HG03460 (cell line): ENCODE data around the gene FSCN2.

Experiments
- ATAC-seq: cut with Tn5 transposase; IDR thresholded peaks from one replicate; pipeline ENCODE4 v1.9.1; 2021; ENCODE audit not compliant: unreplicated experiment

The FSCN2 gene

GRCh38 chr17:81511804-81512561, 16.2 kb upstream of the FSCN2 start:
- no peak for ATAC-seq

DNA sequence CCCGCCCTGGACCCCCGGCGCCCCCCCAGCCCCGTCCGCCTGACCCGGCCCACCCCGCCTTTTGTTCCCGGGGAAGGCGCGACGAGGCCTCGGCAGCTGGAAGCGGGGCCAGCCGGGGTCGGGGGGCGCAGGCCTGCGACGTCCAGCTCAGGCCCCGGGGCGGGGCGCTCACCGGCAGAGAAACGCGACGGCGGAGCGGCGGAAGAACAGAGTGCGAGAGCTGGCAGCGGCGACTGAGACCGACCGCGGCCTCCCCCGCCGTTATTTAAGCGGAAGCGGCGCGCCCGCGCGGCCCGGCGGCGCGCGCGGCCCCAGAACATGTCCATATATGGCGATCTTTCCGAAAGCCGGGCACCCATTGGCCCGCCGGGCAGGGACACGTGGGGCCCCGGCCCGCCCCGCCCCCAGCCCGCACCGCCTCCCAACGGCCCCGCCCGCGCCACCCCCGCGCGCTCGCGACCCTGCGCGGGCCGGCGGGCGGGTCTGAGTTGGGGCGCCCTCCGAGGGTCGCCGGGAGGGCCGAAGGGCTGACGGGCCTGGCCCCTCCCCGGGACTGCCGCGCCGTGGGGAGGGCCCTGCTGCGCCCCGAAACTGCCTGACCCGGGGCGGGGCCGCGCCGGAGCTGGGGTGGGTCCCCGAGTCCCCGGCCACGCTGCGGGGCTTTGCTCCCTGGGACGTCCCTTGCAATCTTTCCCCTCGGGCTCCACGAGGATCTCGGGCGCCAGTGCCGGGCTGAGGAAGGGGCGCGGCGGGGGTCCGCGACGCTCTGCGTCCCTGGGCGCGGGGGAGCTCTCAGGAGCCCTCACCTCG, 15.4 kb upstream of the FSCN2 start, which contains the start of gene ACTG1:
Gene ACTG1 (minus strand): TSS at position 238 of the 810 bp plus-strand sequence. CDS start 445 bp downstream, outside the sequence.
- peak; percentile 33 for ATAC-seq

GRCh38 chr17:81513372-81513752, 14.8 kb upstream of the FSCN2 start:
- ATAC-seq, result no peak

- ATAC-seq, result no peak
Measured at GRCh38 chr17:81513753-81514488, 14.3 kb upstream of the FSCN2 start.

DNA sequence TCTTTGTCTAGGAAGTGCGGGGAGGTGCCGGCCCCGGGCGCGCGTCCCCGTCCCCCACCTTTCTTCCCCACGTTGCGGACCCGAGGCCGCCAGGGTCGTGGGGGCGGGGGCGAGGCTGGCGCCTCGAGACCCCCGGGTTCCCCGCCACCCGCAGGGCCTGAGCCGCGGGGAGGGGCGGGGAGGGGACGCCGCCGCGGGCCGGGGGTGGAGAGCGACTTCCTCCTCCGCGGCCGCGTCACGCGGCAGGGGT, 13.8 kb upstream of the FSCN2 start:
- no peak for ATAC-seq

DNA sequence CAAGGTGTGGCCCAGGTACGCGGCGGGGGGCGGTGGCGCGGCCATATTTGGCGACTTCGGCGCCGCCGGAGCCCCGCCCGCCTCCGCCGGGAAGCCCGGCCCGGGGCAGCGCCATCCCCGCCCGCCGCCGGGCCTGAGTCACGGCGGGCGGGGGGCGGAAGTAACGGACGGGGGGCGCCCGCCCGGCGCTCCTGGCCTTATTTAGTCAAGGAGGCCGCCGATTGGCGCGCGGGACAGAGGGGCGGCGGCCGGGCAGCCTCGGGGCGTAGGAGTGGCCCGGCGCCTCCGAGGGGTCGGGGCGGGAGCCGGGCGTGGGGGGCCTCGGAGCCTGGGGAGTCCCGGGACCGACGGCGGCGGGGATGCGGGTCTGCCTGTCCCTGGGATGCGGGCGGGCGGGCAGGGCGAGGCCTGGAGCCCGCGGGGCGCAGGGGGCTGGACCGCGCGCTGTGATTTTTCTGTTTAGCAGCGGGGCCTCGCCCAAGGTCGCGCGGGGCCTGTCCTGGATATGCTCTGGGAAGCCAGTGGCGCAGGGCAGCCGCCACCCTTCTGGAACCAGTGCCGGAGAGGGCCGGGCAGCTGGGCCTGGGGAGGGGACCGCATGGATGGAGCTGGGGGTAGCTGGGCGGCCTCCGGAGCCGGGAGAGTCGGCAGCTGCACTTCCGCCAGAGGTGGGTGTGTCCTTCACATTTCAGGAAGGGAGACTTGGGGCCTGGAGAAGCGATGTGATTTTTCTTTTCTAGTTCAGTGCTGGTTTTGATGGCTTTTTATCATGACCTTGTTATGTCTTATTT, 13.2 kb upstream of the FSCN2 start:
- ATAC-seq, result peak; percentile 12

- no peak for ATAC-seq
Measured at GRCh38 chr17:81515530-81516041, 12.6 kb upstream of the FSCN2 start.

GRCh38 chr17:81516439-81516838, 11.7 kb upstream of the FSCN2 start:
- no peak for ATAC-seq

DNA sequence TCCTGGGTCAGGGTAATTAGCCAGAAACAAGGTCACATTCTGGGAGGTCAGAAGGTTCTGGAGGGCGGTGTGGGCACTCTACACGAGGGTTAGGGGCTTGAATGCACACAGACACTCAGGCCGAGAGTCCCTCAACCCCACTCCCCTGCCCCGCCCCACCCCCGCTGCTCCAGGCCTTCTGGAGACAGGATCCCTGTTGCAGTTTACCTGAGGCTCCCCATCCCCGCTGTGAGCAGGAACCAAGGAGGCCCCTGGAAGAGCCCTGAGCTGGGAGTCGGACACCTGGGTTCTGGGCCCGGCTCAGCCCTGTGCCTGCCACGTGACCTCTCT, 11.2 kb upstream of the FSCN2 start:
- ATAC-seq, result no peak

- peak; percentile 28 for ATAC-seq
Measured at GRCh38 chr17:81517339-81518112, 10.7 kb upstream of the FSCN2 start.

DNA sequence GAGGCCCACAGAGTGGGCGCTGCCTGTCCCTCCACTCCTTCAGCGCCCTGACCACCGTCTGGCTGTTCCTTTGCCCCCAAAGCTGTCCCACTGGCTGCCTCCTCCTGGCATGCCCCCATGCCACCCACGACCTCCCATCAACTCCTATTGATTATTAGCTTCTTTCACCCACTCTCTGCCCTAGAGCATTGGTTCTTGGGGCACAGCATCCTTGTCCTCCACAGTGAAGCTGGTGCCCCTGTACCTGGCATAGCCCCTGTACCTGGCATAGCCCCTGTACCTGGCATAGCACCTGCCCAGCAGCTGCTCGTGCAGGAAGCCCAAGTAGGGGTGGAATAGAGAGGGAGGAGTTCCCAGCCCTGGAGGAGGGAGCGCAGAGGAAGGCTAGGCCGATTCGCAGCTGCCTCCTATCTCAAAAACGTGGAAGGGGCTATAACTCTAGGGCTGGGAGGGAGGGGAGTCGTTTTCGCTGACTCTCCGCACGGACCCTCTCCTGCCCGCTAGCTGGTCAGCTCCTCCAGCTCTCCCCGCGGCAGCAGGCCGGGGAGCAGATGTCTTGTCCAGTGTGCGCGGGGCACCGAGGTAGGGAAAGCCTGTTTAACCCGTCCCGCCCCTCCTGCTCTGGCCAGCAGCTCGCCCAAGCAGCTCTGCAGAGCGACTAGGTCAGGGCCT, 9.9 kb upstream of the FSCN2 start:
- no peak for ATAC-seq

DNA sequence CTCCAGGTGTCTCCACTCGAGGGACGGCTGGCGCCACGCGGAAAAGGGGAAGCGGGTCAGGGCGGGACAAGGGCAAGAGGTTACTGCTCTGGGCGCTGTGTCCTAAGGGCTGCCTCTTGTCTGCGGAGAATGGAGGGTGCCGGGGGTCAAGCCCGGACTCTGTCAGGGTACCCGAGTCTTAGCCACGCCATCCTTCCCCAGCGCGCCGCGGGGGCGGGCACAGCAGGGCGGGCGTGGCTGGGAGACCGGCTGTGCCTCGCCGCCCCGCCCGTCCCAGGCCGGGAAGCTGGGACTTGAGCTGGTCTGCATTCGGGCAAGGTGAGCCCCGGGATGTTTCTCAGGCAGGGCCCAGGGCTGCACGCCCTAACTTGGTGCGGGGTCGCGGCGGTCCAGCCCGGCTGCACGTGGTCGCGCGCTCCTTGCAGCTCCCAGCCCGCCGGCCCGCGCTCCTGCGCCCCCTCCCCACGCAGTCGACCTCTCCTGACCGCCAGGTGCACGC, 9.3 kb upstream of the FSCN2 start:
- no peak for ATAC-seq

DNA sequence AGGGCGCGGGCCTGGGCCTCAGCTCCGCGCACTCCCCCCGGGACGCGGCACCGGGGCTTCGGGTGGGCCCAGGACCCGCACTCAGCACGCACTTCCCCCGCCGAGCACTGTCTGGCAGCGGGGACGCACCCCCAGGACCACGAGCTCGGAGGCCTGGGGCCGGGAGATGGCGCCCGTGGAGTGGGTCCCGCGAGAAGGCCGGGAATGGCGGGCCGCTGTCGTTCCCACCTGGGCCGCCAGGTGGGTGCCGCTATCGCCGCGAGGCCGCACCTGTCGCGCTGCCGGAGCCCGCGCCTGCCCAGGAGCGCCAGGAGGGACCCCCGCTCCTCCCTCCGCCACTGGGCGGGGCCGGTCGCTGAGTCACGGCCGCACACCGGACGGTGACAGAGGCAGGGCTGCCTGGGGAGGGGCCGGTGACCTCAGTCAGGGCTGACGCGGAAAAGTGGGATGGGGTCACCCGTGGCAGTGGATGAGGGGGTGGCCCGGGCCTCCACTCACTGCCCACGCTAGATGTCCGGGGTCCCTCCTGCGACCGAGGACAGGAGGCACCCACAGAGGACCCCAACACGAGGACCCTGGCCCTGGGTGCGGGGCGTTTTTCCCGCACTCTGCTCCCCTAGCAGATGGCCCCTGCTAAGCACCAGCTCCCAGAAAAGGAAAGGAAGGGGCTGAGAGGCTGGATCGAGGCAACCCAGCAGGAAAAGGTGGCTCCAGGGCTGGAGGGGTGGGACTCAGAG, 8.7 kb upstream of the FSCN2 start:
- no peak for ATAC-seq

DNA sequence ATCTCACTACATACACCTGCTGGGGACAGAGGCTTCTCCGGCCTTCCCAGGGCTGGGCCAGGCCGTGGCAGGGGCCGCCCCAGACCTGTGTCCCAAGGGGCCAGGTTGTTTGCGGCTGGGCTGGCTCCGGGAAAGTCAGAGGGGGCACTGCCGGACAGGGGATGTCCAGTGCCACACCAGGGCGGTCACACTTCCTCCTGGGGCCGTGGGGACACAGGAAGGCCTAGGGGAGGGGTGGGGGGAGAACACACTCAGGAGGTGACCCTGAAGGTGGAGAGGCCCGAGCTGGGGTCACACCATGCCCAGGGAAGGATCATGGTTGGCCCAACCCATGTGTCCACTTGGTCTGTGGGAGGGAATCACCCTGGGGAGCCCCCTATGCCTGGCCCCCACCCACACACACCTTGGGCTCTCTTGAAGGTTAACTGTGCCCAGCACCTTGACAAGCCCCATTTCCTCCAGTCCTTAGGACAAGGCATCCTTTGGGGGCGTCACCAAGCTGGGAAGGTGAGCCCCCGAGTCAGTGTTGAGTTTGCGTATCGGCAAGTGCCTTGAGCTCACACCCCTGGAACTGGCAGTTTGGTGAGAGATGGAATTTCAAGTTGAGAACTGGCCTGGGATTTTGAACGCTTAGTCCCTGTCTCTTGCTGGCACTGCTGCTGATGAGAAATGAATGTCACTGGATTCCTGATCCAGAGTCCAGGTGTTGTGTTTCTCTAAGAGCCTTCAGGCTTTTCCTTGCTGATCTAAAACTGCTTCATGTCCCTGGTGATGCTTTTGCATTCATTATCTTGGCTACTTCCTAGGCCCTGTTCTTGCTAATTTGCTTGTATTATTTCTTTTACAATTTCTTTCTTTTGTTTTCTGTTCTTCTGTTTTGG, 7.9 kb upstream of the FSCN2 start:
- no peak for ATAC-seq

GRCh38 chr17:81522491-81523401, 5.4 kb upstream of the FSCN2 start:
- no peak for ATAC-seq

GRCh38 chr17:81523402-81524038, 4.7 kb upstream of the FSCN2 start:
- no peak for ATAC-seq
